ENCODE results near the gene OSBPL9. TPM values are rescaled to one million over a fixed set of nuclear protein-coding genes. Genes with fewer than 3 reads are reported as not detected.

The OSBPL9 gene
- total and polyA plus RNA-seq, 2 experiments from 2014 or later: 71.0 to 288 TPM

- no peak for TF ChIP-seq EZH2 (IDR thresholded peaks at IDR 0.05; ENCODE audit: borderline replicate concordance)
- TF ChIP-seq, protein P1, sequence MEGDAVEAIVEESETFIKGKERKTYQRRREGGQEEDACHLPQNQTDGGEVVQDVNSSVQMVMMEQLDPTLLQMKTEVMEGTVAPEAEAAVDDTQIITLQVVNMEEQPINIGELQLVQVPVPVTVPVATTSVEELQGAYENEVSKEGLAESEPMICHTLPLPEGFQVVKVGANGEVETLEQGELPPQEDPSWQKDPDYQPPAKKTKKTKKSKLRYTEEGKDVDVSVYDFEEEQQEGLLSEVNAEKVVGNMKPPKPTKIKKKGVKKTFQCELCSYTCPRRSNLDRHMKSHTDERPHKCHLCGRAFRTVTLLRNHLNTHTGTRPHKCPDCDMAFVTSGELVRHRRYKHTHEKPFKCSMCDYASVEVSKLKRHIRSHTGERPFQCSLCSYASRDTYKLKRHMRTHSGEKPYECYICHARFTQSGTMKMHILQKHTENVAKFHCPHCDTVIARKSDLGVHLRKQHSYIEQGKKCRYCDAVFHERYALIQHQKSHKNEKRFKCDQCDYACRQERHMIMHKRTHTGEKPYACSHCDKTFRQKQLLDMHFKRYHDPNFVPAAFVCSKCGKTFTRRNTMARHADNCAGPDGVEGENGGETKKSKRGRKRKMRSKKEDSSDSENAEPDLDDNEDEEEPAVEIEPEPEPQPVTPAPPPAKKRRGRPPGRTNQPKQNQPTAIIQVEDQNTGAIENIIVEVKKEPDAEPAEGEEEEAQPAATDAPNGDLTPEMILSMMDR (IDR thresholded peaks at IDR 0.05; ENCODE audit: poor library complexity): no peak
- TF ChIP-seq EZH2phosphoT487 (IDR thresholded peaks at IDR 0.05; ENCODE audit: low read depth, severe bottlenecking, unreplicated experiment): no peak
- Histone ChIP-seq H3K79me2 (no peaks in the 10 kb centered on the region), H3K9me2 (replicated peaks; ENCODE audit: insufficient read depth) (no peaks in the 10 kb centered on the region), H3K36me3 (replicated peaks; ENCODE audit: insufficient read depth, low read depth) (no peaks in the 10 kb centered on the region), H4K20me1 (ENCODE audit: insufficient read depth, poor library complexity, severe bottlenecking) (no peaks in the 10 kb centered on the region), H3K27me3 (no peaks in the 10 kb centered on the region), H3K27ac (no peak overlapping the region), H3K4me1 (ENCODE audit: insufficient read depth) (no peaks in the 10 kb centered on the region), H2AFZ (no peak overlapping the region), H3K4me3 (no peak overlapping the region), H3K9me3 (ENCODE audit: low read depth) (no peaks in the 10 kb centered on the region), H3K4me2 (no peak overlapping the region)
- 97% methylated on average over 2 of the region's 2 CpGs for WGBS (ENCODE audit: low lambda C conversion rate, missing lambda C conversion rate)
- no peak for DNase-seq (ENCODE audit: low spot score)
These were observed 139.4 kb downstream of the OSBPL9 start for GRCh38 chr1:51756290-51756689.

DNA sequence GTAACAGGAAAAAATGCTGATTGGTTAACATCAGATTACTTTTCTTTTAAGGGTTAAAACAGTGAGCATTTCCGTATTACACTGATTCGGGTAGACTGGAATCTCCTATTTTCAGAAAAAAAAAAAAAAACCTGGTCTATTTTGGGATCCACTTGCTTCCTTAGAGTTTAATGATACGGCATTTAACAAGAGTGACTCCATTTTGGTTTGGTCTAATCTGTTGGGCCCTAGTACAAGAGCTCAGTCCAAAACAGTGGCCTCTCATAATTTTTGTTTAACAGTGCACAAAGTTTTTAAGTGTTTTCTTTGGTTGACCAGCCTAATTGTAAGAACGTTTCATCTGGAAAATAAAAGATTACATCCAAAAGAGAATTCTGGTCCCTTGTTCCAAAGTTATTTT, 141.4 kb downstream of the OSBPL9 start:
- Histone ChIP-seq H2AFZ (no peak overlapping the region), H3K27me3 (no peaks in the 10 kb centered on the region), H3K9me3 (ENCODE audit: low read depth) (no peaks in the 10 kb centered on the region), H4K20me1 (ENCODE audit: insufficient read depth, poor library complexity, severe bottlenecking) (no peaks in the 10 kb centered on the region), H3K27ac (no peak overlapping the region), H3K36me3 (replicated peaks; ENCODE audit: insufficient read depth, low read depth) (no peaks in the 10 kb centered on the region), H3K4me2 (no peak overlapping the region), H3K4me1 (ENCODE audit: insufficient read depth) (no peaks in the 10 kb centered on the region), H3K9me2 (replicated peaks; ENCODE audit: insufficient read depth) (no peaks in the 10 kb centered on the region), H3K79me2 (no peaks in the 10 kb centered on the region), H3K4me3 (no peak overlapping the region)
- 87% methylated on average over 4 of the region's 4 CpGs for WGBS (ENCODE audit: low lambda C conversion rate, missing lambda C conversion rate)
- DNase-seq (ENCODE audit: low spot score): no peak
- TF ChIP-seq EZH2phosphoT487 (IDR thresholded peaks at IDR 0.05; ENCODE audit: low read depth, severe bottlenecking, unreplicated experiment) (no peak), EZH2 (IDR thresholded peaks at IDR 0.05; ENCODE audit: borderline replicate concordance) (no peak)
- TF ChIP-seq, protein P1 (IDR thresholded peaks at IDR 0.05; ENCODE audit: poor library complexity): no peak

DNA sequence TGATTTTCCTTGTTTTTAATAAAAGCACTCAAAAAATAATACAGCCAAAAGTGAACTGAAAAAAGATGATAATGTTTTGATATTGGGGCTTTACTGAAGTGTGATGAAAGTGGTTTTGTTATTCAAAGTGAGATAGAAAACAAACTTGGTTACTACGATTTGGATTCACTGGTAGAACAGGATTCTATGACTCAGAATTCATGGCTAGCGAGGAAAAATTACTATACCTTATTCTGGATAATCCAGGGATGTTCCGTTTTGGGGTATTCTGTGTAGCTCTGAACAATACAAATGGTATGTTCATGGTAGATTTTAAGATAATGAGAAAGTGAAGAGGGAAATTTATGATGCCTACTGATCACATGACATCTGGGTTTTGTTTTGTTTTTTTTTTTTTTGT, 144.0 kb downstream of the OSBPL9 start:
- WGBS (ENCODE audit: low lambda C conversion rate, missing lambda C conversion rate): 91% methylated on average over 3 of the region's 3 CpGs
- H3K79me2 ChIP-seq: no peaks in the 10 kb centered on the region
- H3K27ac ChIP-seq: no peak overlapping the region
- TF ChIP-seq, protein P1 (IDR thresholded peaks at IDR 0.05; ENCODE audit: poor library complexity): no peak
- no peak for TF ChIP-seq EZH2phosphoT487 (IDR thresholded peaks at IDR 0.05; ENCODE audit: low read depth, severe bottlenecking, unreplicated experiment)
- H3K9me2 ChIP-seq (replicated peaks; ENCODE audit: insufficient read depth): no peaks in the 10 kb centered on the region
- H3K27me3 ChIP-seq: no peaks in the 10 kb centered on the region
- no peaks in the 10 kb centered on the region for H3K4me1 ChIP-seq (ENCODE audit: insufficient read depth)
- no peak overlapping the region for H2AFZ ChIP-seq
- no peaks in the 10 kb centered on the region for H3K36me3 ChIP-seq (replicated peaks; ENCODE audit: insufficient read depth, low read depth)
- DNase-seq (ENCODE audit: low spot score): no peak
- no peaks in the 10 kb centered on the region for H3K9me3 ChIP-seq (ENCODE audit: low read depth)
- no peaks in the 10 kb centered on the region for H4K20me1 ChIP-seq (ENCODE audit: insufficient read depth, poor library complexity, severe bottlenecking)
- H3K4me2 ChIP-seq: no peak overlapping the region
- H3K4me3 ChIP-seq: no peak overlapping the region

- no peaks in the 10 kb centered on the region for H3K9me3 ChIP-seq (ENCODE audit: low read depth)
- H3K36me3 ChIP-seq (replicated peaks; ENCODE audit: insufficient read depth, low read depth): no peaks in the 10 kb centered on the region
- no peak overlapping the region for H3K4me3 ChIP-seq
- DNase-seq (ENCODE audit: low spot score): no peak
- no peaks in the 10 kb centered on the region for H3K27me3 ChIP-seq
- H4K20me1 ChIP-seq (ENCODE audit: insufficient read depth, poor library complexity, severe bottlenecking): no peaks in the 10 kb centered on the region
- H2AFZ ChIP-seq: no peak overlapping the region
- H3K27ac ChIP-seq: no peak overlapping the region
- TF ChIP-seq EZH2 (IDR thresholded peaks at IDR 0.05; ENCODE audit: borderline replicate concordance) (no peak), EZH2phosphoT487 (IDR thresholded peaks at IDR 0.05; ENCODE audit: low read depth, severe bottlenecking, unreplicated experiment) (no peak)
- TF ChIP-seq, protein P1 (IDR thresholded peaks at IDR 0.05; ENCODE audit: poor library complexity): no peak
- no peak overlapping the region for H3K4me2 ChIP-seq
- no peaks in the 10 kb centered on the region for H3K4me1 ChIP-seq (ENCODE audit: insufficient read depth)
- H3K9me2 ChIP-seq (replicated peaks; ENCODE audit: insufficient read depth): no peaks in the 10 kb centered on the region
- no peaks in the 10 kb centered on the region for H3K79me2 ChIP-seq
- 97% methylated on average over 1 of the region's 1 CpG for WGBS (ENCODE audit: low lambda C conversion rate, missing lambda C conversion rate)
These were observed 144.5 kb downstream of the OSBPL9 start for GRCh38 chr1:51761351-51761750.
